Hepatocyte (in vitro differentiated cells): Measurements from ENCODE around the gene ZIC1. TPM values are rescaled to one million over a fixed set of nuclear protein-coding genes. Genes with fewer than 3 reads are reported as not detected.

Source experiments
- DNase-seq: peaks from one replicate; pipeline ENCODE4 v3.0.0-alpha.2; 2016; ENCODE audit warnings: low spot score
- H2AFZ ChIP-seq: fragments of 200-600 bp; sonication (generic); 2 replicates; pipeline ENCODE4 v1.6.0; 2016; ENCODE audit warnings: antibody characterized with exemption, mild to moderate bottlenecking
- H3K27ac ChIP-seq: fragments of 200-600 bp; sonication (generic); 2 replicates; pipeline ENCODE4 v1.5.1; 2016; ENCODE audit warnings: mild to moderate bottlenecking
- H3K27me3 ChIP-seq: fragments of 200-600 bp; sonication (generic); 2 replicates; pipeline ENCODE4 v1.6.1; 2016
- H3K36me3 ChIP-seq: fragments of 200-600 bp; sonication (generic); replicated peaks from 2 replicates; pipeline ENCODE4 v1.5.1; 2016; ENCODE audit warnings: low read depth; ENCODE audit not compliant: insufficient read depth
- H3K4me1 ChIP-seq: fragments of 200-600 bp; sonication (generic); 2 replicates; pipeline ENCODE4 v1.5.1; 2016; ENCODE audit warnings: mild to moderate bottlenecking, moderate library complexity; ENCODE audit not compliant: insufficient read depth
- H3K4me2 ChIP-seq: fragments of 200-600 bp; sonication (generic); 2 replicates; pipeline ENCODE4 v1.6.0; 2016
- H3K4me3 ChIP-seq: fragments of 200-600 bp; sonication (generic); 2 replicates; pipeline ENCODE4 v1.5.1; 2016; ENCODE audit warnings: mild to moderate bottlenecking
- H3K79me2 ChIP-seq: fragments of 200-600 bp; sonication (generic); 2 replicates; pipeline ENCODE4 v1.6.0; 2017; ENCODE audit warnings: mild to moderate bottlenecking
- H3K9me2 ChIP-seq: fragments of 200-600 bp; sonication (generic); replicated peaks from 2 replicates; pipeline ENCODE4 v1.6.0; 2017; ENCODE audit warnings: mild to moderate bottlenecking; ENCODE audit not compliant: insufficient read depth
- H3K9me3 ChIP-seq: fragments of 200-600 bp; sonication (generic); 2 replicates; pipeline ENCODE4 v1.5.1; 2016; ENCODE audit warnings: low read depth, mild to moderate bottlenecking
- H4K20me1 ChIP-seq: fragments of 200-600 bp; sonication (generic); 2 replicates; pipeline ENCODE4 v1.6.0; 2016; ENCODE audit warnings: mild to moderate bottlenecking; ENCODE audit not compliant: insufficient read depth, poor library complexity, severe bottlenecking
- CTCF ChIP-seq: fragments of 200-600 bp; sonication (generic); IDR thresholded peaks from 2 replicates; pipeline ENCODE4 v1.5.1; 2016; ENCODE audit warnings: antibody characterized with exemption, mild to moderate bottlenecking; ENCODE audit not compliant: poor library complexity
- EZH2 ChIP-seq: fragments of 200-600 bp; sonication (generic); IDR thresholded peaks from 2 replicates; pipeline ENCODE4 v1.6.1; 2016; ENCODE audit warnings: antibody characterized with exemption, mild to moderate bottlenecking, borderline replicate concordance
- EZH2phosphoT487 ChIP-seq: fragments of 200-600 bp; sonication (generic); IDR thresholded peaks from one replicate; pipeline ENCODE4 v1.6.1; 2018; ENCODE audit warnings: antibody characterized with exemption, mild to moderate bottlenecking, low read depth, moderate library complexity; ENCODE audit not compliant: unreplicated experiment, severe bottlenecking
- WGBS: methylation state at CpG from one replicate; pipeline ENCODE4 v1.1.6; 2016; ENCODE audit warnings: low lambda C conversion rate; ENCODE audit errors: missing lambda C conversion rate; 5-methylcytosine and 5-hydroxymethylcytosine counted together
- polyA plus RNA-seq: library from polyadenylated mRNA; unstranded; fragments of >200 nt; fragmentation: Nextera tagmentation; extraction: Ambion mirVana; gene quantifications from 2 replicates; pipeline ENCODE4 v1.2.1, GENCODE V29; 2016
- total RNA-seq: library from RNA; depleted of rRNA; stranded (reverse); fragments of >200 nt; gene quantifications from 2 replicates; pipeline ENCODE4 v1.2.3, GENCODE V29; 2014

The ZIC1 gene
- total and polyA plus RNA-seq, 2 experiments from 2014 or later = 0.10 TPM; not detected in 1

- Histone ChIP-seq H3K9me2 (no peaks in the 10 kb centered on the region), H3K9me3 (no peaks in the 10 kb centered on the region), H3K36me3 (no peaks in the 10 kb centered on the region), H3K4me3 (no peak overlapping the region), H3K4me1 (no peaks in the 10 kb centered on the region), H3K4me2 (no peak overlapping the region), H3K27ac (no peak overlapping the region), H4K20me1 (no peaks in the 10 kb centered on the region), H2AFZ (no peak overlapping the region), H3K27me3 (peaks cover 99% of the 10 kb centered on the region), H3K79me2 (no peaks in the 10 kb centered on the region)
- TF ChIP-seq EZH2phosphoT487 = no peak
- TF ChIP-seq CTCF = no peak
- no peak for TF ChIP-seq EZH2
- 38% methylated on average over 3 of the region's 3 CpGs for WGBS
- DNase-seq = no peak
Observed at GRCh38 chr3:147380977-147381376, 28.2 kb upstream of the ZIC1 start.

GRCh38 chr3:147381596-147381995 is 27.6 kb upstream of the ZIC1 start:
- Histone ChIP-seq H3K79me2 (no peaks in the 10 kb centered on the region), H4K20me1 (no peaks in the 10 kb centered on the region), H3K36me3 (no peaks in the 10 kb centered on the region), H3K27ac (no peak overlapping the region), H3K27me3 (peaks cover 99% of the 10 kb centered on the region), H3K9me3 (no peaks in the 10 kb centered on the region), H3K4me3 (no peak overlapping the region), H2AFZ (no peak overlapping the region), H3K4me2 (no peak overlapping the region), H3K4me1 (no peaks in the 10 kb centered on the region), H3K9me2 (no peaks in the 10 kb centered on the region)
- no peak for DNase-seq
- WGBS = 17% methylated on average over 6 of the region's 6 CpGs
- TF ChIP-seq EZH2phosphoT487 (no peak), CTCF (no peak), EZH2 (no peak)

- Histone ChIP-seq H3K27ac (no peak overlapping the region), H3K9me3 (no peaks in the 10 kb centered on the region), H3K4me2 (no peak overlapping the region), H3K4me1 (no peaks in the 10 kb centered on the region), H2AFZ (no peak overlapping the region), H3K4me3 (no peak overlapping the region), H3K36me3 (no peaks in the 10 kb centered on the region), H3K79me2 (no peaks in the 10 kb centered on the region), H3K27me3 (peaks cover 99% of the 10 kb centered on the region), H3K9me2 (no peaks in the 10 kb centered on the region), H4K20me1 (no peaks in the 10 kb centered on the region)
- TF ChIP-seq EZH2phosphoT487 (no peak), EZH2 (peak; percentile 28)
- 5% methylated on average over 6 of the region's 6 CpGs for WGBS
- DNase-seq = no peak
Observed at GRCh38 chr3:147383617-147384016, 25.5 kb upstream of the ZIC1 start.

- Histone ChIP-seq H3K9me3 (no peaks in the 10 kb centered on the region), H2AFZ (no peak overlapping the region), H3K4me3 (no peak overlapping the region), H3K27ac (no peak overlapping the region), H3K27me3 (peaks cover 99% of the 10 kb centered on the region), H3K36me3 (no peaks in the 10 kb centered on the region), H3K4me2 (no peak overlapping the region), H4K20me1 (no peaks in the 10 kb centered on the region), H3K4me1 (no peaks in the 10 kb centered on the region), H3K79me2 (no peaks in the 10 kb centered on the region), H3K9me2 (no peaks in the 10 kb centered on the region)
- no peak for DNase-seq
- WGBS = 16% methylated on average over 27 of the region's 27 CpGs
- TF ChIP-seq CTCF (no peak), EZH2phosphoT487 (no peak), EZH2 (no peak)
Observed at GRCh38 chr3:147384210-147385058, 24.7 kb upstream of the ZIC1 start.
